ENCODE data around the gene PON2.
"Not testable (repeated sequence)": the region's sequence is repeated elsewhere in the genome, so short reads cannot be mapped to it uniquely, and the experiment has no call there.

Gene PON2

DNA sequence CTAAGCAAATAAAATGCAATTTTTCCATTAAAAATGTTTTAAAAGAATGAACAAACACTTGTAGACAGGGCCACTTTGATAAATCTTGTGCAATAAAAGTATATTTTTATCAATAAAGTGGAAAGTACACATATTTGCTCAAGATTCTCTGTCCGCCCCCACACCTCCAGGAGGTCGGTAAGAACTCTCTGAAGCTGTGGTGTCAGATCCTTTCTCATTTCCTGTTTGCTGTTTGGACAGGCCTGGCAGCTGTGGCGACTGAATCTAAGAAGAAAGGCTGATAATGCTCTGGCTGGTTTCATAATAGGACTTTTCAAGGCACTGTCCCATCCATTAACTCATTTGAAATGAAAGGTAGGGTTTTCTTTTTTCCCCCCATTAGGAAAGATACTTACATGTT, 35.6 kb upstream of the PON2 start:
- in situ Hi-C loops (cut with HindIII; ENCODE audit: low sequenced_read_pairs): no loop called here
- TF ChIP-seq, protein P1, sequence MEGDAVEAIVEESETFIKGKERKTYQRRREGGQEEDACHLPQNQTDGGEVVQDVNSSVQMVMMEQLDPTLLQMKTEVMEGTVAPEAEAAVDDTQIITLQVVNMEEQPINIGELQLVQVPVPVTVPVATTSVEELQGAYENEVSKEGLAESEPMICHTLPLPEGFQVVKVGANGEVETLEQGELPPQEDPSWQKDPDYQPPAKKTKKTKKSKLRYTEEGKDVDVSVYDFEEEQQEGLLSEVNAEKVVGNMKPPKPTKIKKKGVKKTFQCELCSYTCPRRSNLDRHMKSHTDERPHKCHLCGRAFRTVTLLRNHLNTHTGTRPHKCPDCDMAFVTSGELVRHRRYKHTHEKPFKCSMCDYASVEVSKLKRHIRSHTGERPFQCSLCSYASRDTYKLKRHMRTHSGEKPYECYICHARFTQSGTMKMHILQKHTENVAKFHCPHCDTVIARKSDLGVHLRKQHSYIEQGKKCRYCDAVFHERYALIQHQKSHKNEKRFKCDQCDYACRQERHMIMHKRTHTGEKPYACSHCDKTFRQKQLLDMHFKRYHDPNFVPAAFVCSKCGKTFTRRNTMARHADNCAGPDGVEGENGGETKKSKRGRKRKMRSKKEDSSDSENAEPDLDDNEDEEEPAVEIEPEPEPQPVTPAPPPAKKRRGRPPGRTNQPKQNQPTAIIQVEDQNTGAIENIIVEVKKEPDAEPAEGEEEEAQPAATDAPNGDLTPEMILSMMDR (IDR thresholded peaks at IDR 0.05; ENCODE audit: low read depth, low read length, missing control alignments): no peak
- no peak overlapping the region for H3K4me3 ChIP-seq (ENCODE audit: low read depth, low read length)
- DNase-seq (ENCODE audit: low read depth): peak; percentile 26

DNA sequence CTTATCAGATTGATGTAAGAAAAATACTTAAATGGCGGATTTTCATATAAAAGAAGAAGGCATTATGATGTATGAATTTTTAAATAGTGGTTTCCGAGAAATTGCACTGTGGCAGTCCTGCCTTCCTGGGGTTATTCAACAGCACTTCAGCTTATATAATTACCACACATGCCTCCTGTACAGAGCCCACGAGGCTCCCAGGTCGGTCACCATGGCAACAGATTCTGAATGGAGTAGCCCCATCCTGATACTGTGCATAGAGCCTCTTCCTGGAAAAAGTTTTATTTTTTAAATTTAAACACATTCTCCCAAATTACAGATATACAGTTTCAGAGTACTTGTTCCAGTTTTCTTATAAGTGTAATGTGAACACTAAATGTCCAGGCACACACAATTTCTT, 35.0 kb upstream of the PON2 start:
- DNase-seq (ENCODE audit: low read depth): no peak
- in situ Hi-C loops (cut with HindIII; ENCODE audit: low sequenced_read_pairs): no loop called here
- TF ChIP-seq, protein P1 (IDR thresholded peaks at IDR 0.05; ENCODE audit: low read depth, low read length, missing control alignments): no peak
- no peak overlapping the region for H3K4me3 ChIP-seq (ENCODE audit: low read depth, low read length)

DNA sequence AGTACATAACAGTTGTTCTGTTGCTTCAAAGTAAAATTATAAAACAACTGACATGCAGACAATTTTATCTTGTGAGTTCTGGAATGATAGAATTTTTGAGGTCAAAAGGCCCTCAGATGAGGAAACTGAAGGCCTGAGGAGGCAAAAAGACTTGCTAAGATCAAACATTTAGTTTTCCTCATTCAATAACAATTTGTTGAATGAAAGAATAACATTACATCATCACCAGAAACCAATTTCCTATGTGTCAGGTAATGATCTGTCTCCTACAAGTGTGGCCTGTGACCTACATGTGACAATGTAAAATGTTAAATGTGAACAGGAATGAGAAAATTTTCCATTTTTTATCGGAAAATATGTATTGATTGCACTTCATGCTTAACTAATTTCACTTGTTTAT, 34.4 kb upstream of the PON2 start:
- TF ChIP-seq, protein P1 (IDR thresholded peaks at IDR 0.05; ENCODE audit: low read depth, low read length, missing control alignments): no peak
- H3K4me3 ChIP-seq (ENCODE audit: low read depth, low read length): no peak overlapping the region
- DNase-seq (ENCODE audit: low read depth): no peak
- in situ Hi-C loops (cut with HindIII; ENCODE audit: low sequenced_read_pairs): no loop called here

DNA sequence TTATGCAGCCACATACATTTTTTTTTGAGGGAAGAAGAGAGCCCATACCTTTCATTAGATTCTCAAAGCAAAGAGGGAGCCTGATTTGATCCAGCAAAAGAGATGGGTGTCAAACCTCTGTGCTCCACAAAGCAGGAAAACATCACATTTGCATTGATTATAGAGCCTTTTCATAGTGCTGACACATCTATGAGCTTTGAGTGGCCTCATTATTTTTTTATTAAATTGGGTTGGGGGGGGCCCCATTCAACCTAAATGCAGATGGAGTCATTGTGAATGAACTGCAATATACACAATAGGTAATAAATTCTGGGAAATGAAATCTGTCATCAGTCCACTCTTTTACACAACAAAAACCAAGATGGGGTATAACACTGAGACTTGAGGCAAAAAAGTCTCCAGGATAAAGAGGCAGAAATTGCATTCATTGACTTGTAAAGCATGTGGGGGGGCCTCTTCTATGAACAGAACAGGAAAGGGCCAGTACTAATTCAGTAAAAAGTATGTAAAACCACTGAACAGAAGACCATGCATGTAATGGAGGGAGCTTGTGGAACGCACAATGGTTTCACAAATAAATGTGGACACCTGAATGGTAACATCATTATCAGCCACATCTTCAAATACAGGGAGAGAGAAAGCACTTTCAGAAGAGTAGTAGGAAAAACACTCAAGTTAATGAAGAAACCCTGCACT, 33.2 kb upstream of the PON2 start:
- DNase-seq (ENCODE audit: low read depth): no peak
- TF ChIP-seq, protein P1 (IDR thresholded peaks at IDR 0.05; ENCODE audit: low read depth, low read length, missing control alignments): no peak
- H3K4me3 ChIP-seq (ENCODE audit: low read depth, low read length): no peak overlapping the region
- in situ Hi-C loops (cut with HindIII; ENCODE audit: low sequenced_read_pairs): no loop called here

DNA sequence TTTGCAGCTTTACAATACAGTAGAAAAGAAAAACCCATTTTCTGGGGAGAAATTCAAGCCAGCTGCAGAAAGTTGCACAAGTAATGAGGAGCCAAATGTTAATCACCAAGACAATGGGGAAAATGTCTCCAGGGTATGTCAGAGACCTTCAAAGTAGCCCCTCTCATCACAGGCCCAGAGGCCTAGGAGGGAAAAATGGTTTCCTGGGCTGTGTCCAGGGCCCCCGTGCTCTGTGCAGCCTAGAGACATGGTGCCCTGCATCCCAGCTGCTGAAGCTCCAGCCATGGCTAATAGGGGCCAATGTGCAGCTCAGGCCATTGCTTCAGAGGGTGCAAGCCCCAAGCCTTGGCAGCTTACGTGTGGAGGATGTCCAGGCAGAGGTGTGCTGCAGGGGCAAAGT, 25.8 kb upstream of the PON2 start:
- in situ Hi-C loops (cut with HindIII; ENCODE audit: low sequenced_read_pairs); H3K4me3 ChIP-seq (ENCODE audit: low read depth, low read length); DNase-seq (ENCODE audit: low read depth): not testable (repeated sequence)

DNA sequence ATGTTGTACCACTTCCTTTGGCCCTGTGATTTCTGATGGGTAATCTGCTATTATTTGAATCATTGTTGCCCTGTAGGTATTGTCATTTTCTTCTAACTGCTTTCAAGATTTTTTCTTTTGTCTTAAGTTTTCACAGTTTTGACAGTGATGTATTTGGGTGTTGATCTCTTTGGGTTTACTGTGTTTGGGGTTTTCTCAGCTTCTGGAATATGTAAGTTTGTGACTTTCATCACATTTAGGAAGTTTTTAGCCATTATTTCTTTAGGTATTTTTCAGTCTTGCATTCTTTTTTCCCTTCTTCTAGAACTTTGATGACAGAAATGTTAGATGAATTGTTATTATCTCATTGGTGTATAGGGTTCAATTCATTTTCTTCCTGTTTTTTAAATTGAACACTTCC, 23.1 kb upstream of the PON2 start:
- DNase-seq (ENCODE audit: low read depth): no peak
- in situ Hi-C loops (cut with HindIII; ENCODE audit: low sequenced_read_pairs): no loop called here
- no peak overlapping the region for H3K4me3 ChIP-seq (ENCODE audit: low read depth, low read length)
- TF ChIP-seq, protein P1 (IDR thresholded peaks at IDR 0.05; ENCODE audit: low read depth, low read length, missing control alignments): no peak

DNA sequence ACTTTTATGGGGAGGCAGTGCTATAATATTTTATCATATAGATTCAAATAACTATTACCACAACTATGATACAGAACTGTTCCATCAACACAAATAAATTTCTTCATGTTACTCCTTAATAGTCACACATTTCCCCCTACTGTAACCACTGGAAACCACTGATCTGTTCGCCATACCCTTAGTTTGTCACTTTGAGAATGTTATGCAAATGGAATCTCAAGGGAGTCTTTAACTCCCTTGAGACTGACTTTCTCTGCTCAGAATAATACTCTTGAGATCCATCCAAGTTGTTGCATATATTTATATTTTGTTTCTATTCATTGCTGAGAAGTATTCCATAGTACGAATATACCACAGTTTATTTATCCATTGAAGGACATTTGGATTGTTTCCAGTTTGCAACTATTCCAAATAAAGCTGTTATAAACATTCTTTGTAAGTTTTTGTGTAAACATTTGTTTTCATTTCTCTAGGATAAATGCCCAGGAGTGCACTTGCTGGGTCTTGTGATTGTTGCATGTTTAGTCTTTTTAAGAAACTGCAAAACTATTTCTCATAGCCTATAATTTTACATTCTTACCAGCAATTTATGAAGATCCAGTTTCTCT, 19.7 kb upstream of the PON2 start:
- in situ Hi-C loops (cut with HindIII; ENCODE audit: low sequenced_read_pairs): no loop called here

More for the DNA sequence above, 19.7 kb upstream of the PON2 start:
- DNase-seq (ENCODE audit: low read depth): no peak
- TF ChIP-seq, protein P1 (IDR thresholded peaks at IDR 0.05; ENCODE audit: low read depth, low read length, missing control alignments): no peak
- no peak overlapping the region for H3K4me3 ChIP-seq (ENCODE audit: low read depth, low read length)
